Loucy (cell line): ENCODE measurements around the gene NTHL1.

ENCODE experiments used
- EZH2phosphoT487 ChIP-seq: fragments of 200-600 bp; IDR thresholded peaks from 2 replicates; pipeline ENCODE4 v1.6.1; 2018; ENCODE audit warnings: antibody characterized with exemption, mild to moderate bottlenecking, moderate library complexity, borderline replicate concordance
- TF ChIP-seq, protein P1 (sequence below): fragments of 200-600 bp; sonication (generic); conservative IDR thresholded peaks from 2 replicates; pipeline ENCODE4 v1.5.1; 2014; ENCODE audit warnings: mild to moderate bottlenecking, antibody characterized with exemption, low read length

DNA sequence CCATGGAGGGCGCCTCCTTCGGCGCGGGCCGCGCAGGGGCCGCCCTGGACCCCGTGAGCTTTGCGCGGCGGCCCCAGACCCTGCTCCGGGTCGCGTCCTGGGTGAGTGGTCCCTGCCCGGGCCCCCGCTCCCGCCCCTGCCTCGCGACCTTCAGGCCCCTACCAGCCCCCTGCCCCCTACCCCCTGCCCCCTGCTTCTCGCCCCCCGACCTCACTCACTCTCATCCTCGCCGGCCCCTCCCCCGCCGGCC is 57.6 kb downstream of the NTHL1 start:
- TF ChIP-seq, protein P1, sequence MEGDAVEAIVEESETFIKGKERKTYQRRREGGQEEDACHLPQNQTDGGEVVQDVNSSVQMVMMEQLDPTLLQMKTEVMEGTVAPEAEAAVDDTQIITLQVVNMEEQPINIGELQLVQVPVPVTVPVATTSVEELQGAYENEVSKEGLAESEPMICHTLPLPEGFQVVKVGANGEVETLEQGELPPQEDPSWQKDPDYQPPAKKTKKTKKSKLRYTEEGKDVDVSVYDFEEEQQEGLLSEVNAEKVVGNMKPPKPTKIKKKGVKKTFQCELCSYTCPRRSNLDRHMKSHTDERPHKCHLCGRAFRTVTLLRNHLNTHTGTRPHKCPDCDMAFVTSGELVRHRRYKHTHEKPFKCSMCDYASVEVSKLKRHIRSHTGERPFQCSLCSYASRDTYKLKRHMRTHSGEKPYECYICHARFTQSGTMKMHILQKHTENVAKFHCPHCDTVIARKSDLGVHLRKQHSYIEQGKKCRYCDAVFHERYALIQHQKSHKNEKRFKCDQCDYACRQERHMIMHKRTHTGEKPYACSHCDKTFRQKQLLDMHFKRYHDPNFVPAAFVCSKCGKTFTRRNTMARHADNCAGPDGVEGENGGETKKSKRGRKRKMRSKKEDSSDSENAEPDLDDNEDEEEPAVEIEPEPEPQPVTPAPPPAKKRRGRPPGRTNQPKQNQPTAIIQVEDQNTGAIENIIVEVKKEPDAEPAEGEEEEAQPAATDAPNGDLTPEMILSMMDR = no peak
- TF ChIP-seq EZH2phosphoT487 = no peak
